ENCODE results near the gene ZNF273. TPM values are rescaled to one million over a fixed set of nuclear protein-coding genes. Genes with fewer than 3 reads are reported as not detected.
A peak's percentile ranks its signal among the peaks of the same experiment; 100 is the strongest.

Gene ZNF273
- total RNA-seq, 1 experiment from 2014 or later = 17.9 TPM

GRCh38 chr7:64869912-64870562 lies 33.0 kb upstream of the ZNF273 start:
- Histone ChIP-seq H3K4me2 (ENCODE audit: insufficient read depth, insufficient read length, low read length) (no peak overlapping the region), H2AFZ (ENCODE audit: low read length) (no peak overlapping the region), H2BK15ac (ENCODE audit: low read depth, low read length) (no peak overlapping the region), H3K4me1 (ENCODE audit: insufficient read depth, low read length) (no peaks in the 10 kb centered on the region), H4K5ac (ENCODE audit: insufficient read length, low read depth, low read length) (no peak overlapping the region), H3K4ac (ENCODE audit: low read depth, low read length) (no peak overlapping the region), H2BK120ac (ENCODE audit: low read depth, low read length, poor library complexity, severe bottlenecking) (no peak overlapping the region), H4K91ac (ENCODE audit: insufficient read length, low read depth, low read length) (no peak overlapping the region), H2BK20ac (ENCODE audit: low read depth, low read length, poor library complexity, severe bottlenecking) (no peak overlapping the region), H3T11ph (ENCODE audit: low read length) (no peak overlapping the region), H4K20me1 (ENCODE audit: control insufficient read depth, insufficient read depth, insufficient read length) (no peaks in the 10 kb centered on the region), H3K9ac (ENCODE audit: extremely low read depth, insufficient read length, low read length) (no peak overlapping the region), H3K56ac (ENCODE audit: insufficient read length, low read depth, low read length) (no peak overlapping the region), H3K23ac (ENCODE audit: insufficient read length, low read depth, low read length) (no peak overlapping the region), H3K79me1 (ENCODE audit: insufficient read depth, low read depth, low read length, poor library complexity, severe bottlenecking) (no peaks in the 10 kb centered on the region), H3K18ac (ENCODE audit: insufficient read length, low read depth, low read length) (no peak overlapping the region), H3K27me3 (ENCODE audit: insufficient read depth, low read length) (no peaks in the 10 kb centered on the region), H4K8ac (replicated peaks; ENCODE audit: insufficient read length, low read depth, low read length) (no peak overlapping the region), H2BK12ac (ENCODE audit: insufficient read length, low read depth, low read length) (no peak overlapping the region), H2BK5ac (ENCODE audit: insufficient read length, low read length) (no peak overlapping the region), H3K9me3 (ENCODE audit: control insufficient read depth, low read depth, low read length) (peaks cover 4% of the 10 kb centered on the region), H3K23me2 (ENCODE audit: insufficient read length, low read depth, low read length, poor library complexity, severe bottlenecking) (no peaks in the 10 kb centered on the region), H3K27ac (ENCODE audit: insufficient read length, low read depth, low read length) (no peak overlapping the region), H3K14ac (ENCODE audit: insufficient read depth, low read length) (no peak overlapping the region), H2AK5ac (ENCODE audit: insufficient read length, low read length) (no peak overlapping the region), H3K79me2 (ENCODE audit: insufficient read depth, low read length) (no peaks in the 10 kb centered on the region)
- peak; percentile 14 for DNase-seq
- H3K27ac Mint-ChIP-seq = no peak overlapping the region
- no peak for TF ChIP-seq CTCF (conservative IDR thresholded peaks at IDR 0.05)
- WGBS (ENCODE audit: extremely low coverage, insufficient read length, low lambda C conversion rate) = no CpG with 5 or more reads among the region's 32 CpGs
- H3K27me3 Mint-ChIP-seq (ENCODE audit: low read depth) = peaks cover 28% of the 10 kb centered on the region
- H3K9me3 Mint-ChIP-seq = peaks cover 86 to 88% of the 10 kb centered on the region in 2 experiments
- H3K4me3 Mint-ChIP-seq = no peak overlapping the region
- H3K4me1 Mint-ChIP-seq = no peaks in the 10 kb centered on the region
- peaks cover 0 to 10% (median 4%) of the 10 kb centered on the region in 3 experiments; a peak in 4 of 7 replicates for H3K36me3 Mint-ChIP-seq (ENCODE audit: insufficient read depth in 1 of 3, low read depth in 3 of 3)
